Stromal cell of bone marrow (primary cell): Measurements from ENCODE around the gene TMEM128.
"Not testable (repeated sequence)": the region's sequence is repeated elsewhere in the genome, so short reads cannot be mapped to it uniquely, and the experiment has no call there.

Source experiments
- DNase-seq: peaks from one replicate; pipeline ENCODE4 v3.0.0-alpha.2; 2012; ENCODE audit warnings: low read depth

TMEM128 gene

DNA sequence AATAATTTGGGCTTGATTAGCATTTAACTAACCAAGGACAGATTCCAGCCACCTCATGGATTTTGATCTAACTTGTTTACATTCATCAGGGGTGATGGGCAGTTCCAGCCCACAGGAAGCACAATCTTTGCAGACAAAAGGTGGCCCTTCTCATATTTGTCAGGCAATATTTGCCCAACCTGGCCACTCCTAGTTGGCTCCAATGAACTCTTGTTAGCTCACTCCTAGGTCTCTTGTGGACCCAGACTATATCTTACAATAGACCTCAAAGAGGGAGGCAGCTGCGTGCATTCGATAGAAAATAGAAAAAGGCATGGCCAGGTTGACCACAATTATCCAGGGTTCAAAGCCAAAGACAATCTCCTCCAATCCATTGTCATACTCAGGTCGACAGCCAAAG lies 59.5 kb downstream of the TMEM128 start:
- DNase-seq, result not testable (repeated sequence)
